HG03175 (cell line): ENCODE results near the gene INKA2.

ENCODE experiments used
- ATAC-seq: cut with Tn5 transposase; IDR thresholded peaks from one replicate; pipeline ENCODE4 v1.9.1; 2021; ENCODE audit warnings: mild to moderate bottlenecking, moderate library complexity; ENCODE audit not compliant: unreplicated experiment

INKA2 gene

DNA sequence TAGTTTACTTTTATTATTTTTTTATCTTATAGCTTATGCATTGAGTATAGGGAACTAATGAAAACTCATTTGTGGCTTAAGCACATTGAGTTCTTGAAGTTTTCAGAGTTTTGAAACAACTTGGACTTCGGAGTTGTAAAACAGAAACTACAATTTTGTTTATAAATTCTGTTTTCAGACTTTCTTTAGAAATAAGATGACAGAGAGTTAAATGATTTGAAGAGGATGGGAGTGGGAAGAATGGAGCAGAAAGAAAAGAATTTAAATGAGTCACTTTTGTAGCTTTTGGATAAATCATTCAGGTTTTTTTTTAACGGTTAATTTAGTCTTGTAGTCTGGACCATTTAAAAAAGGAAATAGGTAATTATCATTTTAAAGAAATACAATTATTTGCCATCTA, 32.3 kb downstream of the INKA2 start:
- ATAC-seq, result no peak

DNA sequence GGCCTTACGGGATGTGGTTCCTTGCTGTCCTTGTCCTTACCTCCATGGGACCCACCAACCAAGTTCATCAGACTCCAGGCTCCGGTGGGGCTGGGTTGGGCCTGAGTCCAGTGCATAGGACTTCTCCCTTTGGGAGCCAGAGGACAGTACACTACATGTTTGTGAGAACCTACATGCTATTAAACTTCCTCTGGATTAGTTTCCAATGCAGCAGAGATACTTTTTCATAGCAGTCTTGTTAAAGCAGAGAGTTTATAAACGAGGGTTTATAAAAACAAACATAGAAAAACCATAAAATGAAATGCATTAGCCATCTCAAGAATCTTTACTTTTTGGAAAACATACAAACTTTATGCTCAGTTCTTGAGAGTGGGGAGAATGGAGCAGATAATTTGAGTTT, 33.4 kb downstream of the INKA2 start:
- ATAC-seq, result no peak

DNA sequence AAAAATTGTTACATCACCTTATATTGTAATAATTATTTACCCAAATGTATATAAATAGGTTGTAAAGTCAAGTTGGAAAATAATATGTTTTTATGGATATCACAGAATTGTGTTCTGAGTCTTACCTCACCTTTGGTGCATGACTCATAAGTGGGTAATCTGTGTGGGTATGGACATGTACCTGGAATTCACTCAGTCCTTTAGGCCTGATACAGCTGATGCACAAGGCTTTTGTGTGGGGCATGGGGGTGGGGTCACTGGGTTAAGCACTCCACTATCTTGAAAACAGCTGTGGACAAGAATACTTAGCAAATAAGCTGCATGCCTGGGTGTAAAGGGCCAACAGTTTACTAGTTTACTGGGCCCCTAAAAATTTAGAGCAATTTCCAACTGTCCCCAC, 34.4 kb downstream of the INKA2 start:
- ATAC-seq, result no peak

DNA sequence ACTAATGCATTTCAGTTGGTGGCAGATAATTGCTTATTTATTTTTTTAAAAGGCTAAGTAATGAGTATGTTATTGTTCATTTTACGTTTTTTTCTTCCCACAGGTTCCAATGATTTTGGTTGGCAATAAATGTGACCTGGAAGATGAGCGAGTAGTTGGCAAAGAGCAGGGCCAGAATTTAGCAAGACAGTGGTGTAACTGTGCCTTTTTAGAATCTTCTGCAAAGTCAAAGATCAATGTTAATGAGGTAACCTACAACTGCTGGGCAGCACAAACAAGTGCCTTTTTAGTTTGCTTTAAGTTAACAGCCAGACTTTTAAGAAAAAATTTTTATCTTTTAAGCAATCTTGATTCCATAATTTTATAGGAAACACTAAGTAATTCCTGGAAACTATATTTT, 35.0 kb downstream of the INKA2 start:
- ATAC-seq, result no peak

DNA sequence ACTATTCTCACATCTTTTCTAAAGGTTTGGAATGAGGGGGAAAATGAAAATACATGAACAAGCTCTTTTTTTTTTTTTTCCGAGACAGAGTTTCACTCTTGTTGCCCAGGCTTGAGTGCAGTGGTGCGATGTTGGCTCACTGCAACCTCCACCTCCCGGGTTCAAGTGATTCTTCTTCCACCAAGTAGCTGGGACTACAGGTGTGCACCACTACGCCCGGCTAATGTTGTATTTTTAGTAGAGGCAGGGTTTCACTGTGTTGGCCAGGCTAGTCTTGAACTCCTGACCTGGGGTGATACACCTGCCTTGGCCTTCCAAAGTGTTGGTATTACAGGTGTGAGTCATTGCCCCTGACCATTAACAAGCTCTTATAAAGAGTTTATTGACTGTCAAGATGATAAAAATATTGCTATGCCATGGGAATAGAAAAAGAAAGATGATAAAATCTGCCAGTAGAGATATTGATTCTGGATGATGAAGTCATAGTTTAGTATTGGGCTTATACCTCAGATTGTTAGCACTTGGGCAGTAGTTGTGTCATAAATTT, 36.6 kb downstream of the INKA2 start:
- no peak for ATAC-seq

DNA sequence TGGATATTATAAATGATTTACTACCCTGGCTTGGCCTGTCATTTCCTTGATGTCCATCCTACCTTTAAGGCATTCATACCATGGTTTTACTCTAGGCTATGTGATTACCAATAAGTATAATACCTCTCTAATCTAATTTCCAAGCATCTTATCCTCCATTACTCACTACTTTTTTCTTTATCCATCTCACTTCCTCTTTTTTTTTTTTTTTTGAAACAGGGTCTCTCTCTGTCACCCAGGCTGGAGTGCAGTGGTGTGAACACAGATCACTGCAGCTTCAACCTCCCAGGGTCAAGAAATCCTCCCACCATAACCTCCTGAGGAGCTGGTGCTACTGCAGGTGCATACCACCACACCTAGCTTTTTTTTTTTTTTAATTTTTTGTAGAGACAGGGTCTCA, 39.9 kb downstream of the INKA2 start:
- ATAC-seq, result no peak

DNA sequence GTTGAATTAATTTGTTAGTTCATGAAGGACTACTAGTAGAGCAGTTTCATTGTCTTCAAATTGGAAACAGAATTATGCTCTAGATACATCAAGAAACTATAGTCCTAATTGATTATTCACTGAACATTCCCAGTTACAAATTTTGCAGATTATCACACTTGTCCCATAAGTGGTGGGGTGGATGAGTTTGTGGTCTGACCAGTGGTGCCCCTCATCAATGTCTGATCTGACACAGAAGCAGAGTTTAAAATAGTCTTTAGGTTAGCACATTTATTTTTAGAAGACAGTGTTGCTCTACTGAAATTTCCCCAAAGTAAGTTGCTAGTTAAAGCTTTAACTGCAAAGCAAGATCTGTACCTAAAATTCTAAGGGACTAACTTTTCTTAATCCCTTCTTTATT, 42.9 kb downstream of the INKA2 start:
- no peak for ATAC-seq

DNA sequence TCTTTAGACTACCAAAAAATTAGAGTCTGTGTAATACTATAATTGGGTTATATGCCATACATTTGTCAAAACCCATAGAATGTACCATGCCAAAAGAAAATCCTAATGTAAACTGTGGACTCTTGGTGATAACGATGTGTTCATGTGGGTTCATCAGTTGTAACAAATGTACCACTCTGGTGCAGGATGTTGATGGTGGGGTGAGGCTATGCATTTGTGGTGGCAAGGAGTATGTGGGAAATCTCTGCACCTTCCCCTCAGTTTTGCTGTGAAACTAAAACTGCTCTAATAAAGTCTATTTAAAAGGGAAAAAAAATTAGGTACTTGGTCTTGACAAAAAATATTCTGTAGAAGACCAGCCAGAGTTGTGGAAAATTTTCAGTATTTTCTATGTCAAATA, 43.4 kb downstream of the INKA2 start:
- ATAC-seq, result no peak

DNA sequence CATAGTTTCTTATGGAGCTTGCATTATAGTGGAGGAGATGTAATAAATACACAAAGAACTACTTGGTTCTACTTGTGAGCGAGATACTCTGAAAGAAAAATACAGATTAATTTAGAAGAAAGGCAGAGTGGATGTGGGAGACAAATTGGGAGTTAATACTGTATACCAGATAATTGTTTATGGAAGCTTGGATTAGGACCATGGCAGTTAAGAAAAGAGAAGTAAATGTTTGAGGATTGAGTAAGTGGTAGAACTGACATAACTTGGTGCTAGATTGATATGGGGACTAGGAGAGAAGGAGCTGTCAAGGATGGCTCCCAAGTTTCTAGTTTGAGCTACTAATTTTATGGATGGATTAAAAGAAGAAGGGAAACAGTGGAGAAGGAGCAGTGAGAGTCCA, 47.3 kb downstream of the INKA2 start:
- ATAC-seq, result no peak

DNA sequence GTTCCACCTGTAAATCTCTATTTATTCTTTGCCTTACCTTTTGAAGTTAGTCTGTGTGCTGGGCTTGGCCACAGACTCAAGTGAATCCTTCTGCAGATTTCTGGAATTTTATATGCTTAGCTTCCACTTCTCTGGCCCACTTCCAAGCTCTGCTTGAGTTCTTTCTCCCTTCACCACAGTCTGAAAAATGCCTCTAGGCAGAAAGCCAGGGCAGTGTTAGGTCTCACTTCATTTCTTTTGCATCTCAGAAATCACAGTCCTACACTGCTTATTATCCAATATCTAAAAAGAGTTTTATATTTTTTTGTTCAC, 48.9 kb downstream of the INKA2 start:
- no peak for ATAC-seq
